ENCODE data around the gene CTH. TPM values are rescaled to one million over a fixed set of nuclear protein-coding genes. Genes with fewer than 3 reads are reported as not detected.
"Not testable (repeated sequence)": the region's sequence is repeated elsewhere in the genome, so short reads cannot be mapped to it uniquely, and the experiment has no call there.

The CTH gene
- total RNA-seq, 4 donors from 2014 or later: 14.7 to 22.2 (median 15.4) TPM

DNA sequence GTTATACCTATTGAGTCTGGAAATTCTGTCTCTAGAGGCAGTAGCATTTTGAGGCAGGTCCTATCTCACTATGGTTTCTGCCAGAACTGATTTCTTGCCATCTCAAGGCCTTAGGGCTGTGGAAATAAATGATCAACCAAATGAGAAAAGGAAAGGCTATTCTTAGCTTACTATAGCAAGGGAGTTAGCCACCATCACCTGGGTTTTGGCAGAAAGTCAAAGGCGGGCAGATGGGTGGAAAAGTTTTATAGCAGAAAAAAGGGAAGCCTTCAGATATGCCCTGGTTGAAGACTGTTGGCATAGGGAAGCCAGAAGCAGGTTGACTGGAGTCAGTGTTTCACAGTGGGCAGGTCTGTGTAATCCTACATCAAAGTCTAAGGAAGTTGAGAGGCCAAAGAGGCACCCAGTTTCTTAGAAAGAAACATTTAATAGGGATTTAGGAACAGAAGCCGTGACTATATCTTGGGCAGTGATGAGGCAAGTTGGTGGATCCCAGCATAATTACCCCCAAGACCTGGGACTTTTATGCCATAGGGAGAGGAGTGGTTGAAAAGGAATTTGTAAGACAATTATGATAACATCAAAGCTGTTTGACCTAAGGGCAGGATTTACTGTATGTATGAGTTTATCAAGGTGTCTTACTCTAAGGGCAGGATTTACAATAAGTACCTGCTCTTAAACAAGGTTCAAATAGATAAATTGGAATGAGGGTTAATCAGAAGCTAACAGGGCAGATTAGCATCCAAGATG lies 29.7 kb downstream of the CTH start:
- TF ChIP-seq CTCF (IDR thresholded peaks at IDR 0.05): no peak
- TF ChIP-seq POLR2A (IDR thresholded peaks at IDR 0.05): no peak
- intact Hi-C loops (cut with DNase I): no loop called here
- no peaks in the 10 kb centered on the region for H3K36me3 ChIP-seq
- no peaks in the 10 kb centered on the region for H3K9me3 ChIP-seq
- no peak for DNase-seq
- peaks cover 26 to 33% of the 10 kb centered on the region in 2 donors for H3K4me1 ChIP-seq
- WGBS, 2 donors: 98 to 99% methylated on average over 2 of the region's 2 CpGs
- peak overlapping the region in 1 of 3 donors; percentile 69 for H3K27ac ChIP-seq
- H3K27me3 ChIP-seq: no peaks in the 10 kb centered on the region
- no peak overlapping the region for H3K4me3 ChIP-seq (replicated peaks in 1 of 3)

DNA sequence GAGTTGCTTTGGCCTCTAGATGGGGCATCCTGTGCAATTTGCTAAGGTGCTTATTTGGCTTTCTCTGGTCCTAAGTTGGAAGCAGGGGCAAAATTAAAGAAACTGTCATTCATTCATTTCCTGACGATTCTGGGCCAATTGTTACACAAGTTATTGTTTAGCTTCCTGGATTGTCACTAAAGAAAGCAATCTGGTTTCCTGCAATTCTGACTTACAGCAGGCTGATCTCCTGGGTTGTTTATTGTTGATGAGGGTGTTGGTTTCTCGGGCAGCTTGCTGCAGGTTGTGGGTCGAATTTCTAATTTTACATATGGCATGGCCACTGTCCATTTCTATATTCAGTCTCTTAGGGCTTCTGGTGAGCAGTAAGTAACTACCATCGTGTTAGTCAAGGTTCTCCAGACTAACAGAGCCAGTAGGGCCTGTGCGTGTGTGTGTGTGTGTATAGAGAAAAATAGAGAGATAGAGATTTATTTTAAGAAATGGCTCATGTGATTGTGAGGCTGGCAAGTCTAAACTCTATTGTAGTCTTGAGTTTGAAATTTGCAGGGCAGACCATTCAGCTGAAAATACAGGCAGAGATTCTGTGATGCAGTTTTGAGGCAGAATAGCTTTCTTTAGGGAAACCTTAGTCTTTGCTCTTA lies 30.4 kb downstream of the CTH start:
- TF ChIP-seq POLR2A (IDR thresholded peaks at IDR 0.05): no peak
- TF ChIP-seq CTCF (IDR thresholded peaks at IDR 0.05): no peak
- peak overlapping the region; percentile 36 to 69 (median 37) for H3K27ac ChIP-seq
- H3K27me3 ChIP-seq: no peaks in the 10 kb centered on the region
- DNase-seq: no peak
- H3K4me1 ChIP-seq: peaks cover 26 to 33% of the 10 kb centered on the region in 2 donors
- H3K9me3 ChIP-seq: no peaks in the 10 kb centered on the region
- no peak overlapping the region for H3K4me3 ChIP-seq (replicated peaks in 1 of 3)
- no peaks in the 10 kb centered on the region for H3K36me3 ChIP-seq
- intact Hi-C loops (cut with DNase I): no loop called here
- 68 to 75% methylated on average over 5 of the region's 5 CpGs for WGBS, 2 donors

- Histone ChIP-seq H3K36me3 (no peaks in the 10 kb centered on the region), H3K4me1 (peaks cover 26 to 33% of the 10 kb centered on the region in 2 donors), H3K4me3 (replicated peaks in 1 of 3) (no peak overlapping the region), H3K9me3 (no peaks in the 10 kb centered on the region), H3K27ac (peak overlapping the region; percentile 37 to 69 (median 45)), H3K27me3 (no peaks in the 10 kb centered on the region)
- no peak for DNase-seq
- intact Hi-C loops (cut with DNase I): no loop called here
- 55% methylated on average over 2 of the region's 2 CpGs for WGBS, 2 donors
- TF ChIP-seq POLR2A (IDR thresholded peaks at IDR 0.05) (peak in 1 of 2 donors; percentile 26), CTCF (IDR thresholded peaks at IDR 0.05) (no peak)
Observed at GRCh38 chr1:70442490-70442889, 31.4 kb downstream of the CTH start.

- H3K27ac ChIP-seq: peak overlapping the region; percentile 37 to 60 (median 45)
- no peaks in the 10 kb centered on the region for H3K27me3 ChIP-seq
- H3K4me3 ChIP-seq (replicated peaks in 1 of 3): no peak overlapping the region
- H3K4me1 ChIP-seq: peaks cover 26 to 33% of the 10 kb centered on the region in 2 donors
- no peaks in the 10 kb centered on the region for H3K9me3 ChIP-seq
- WGBS, 2 donors: 78 to 89% methylated on average over 1 of the region's 1 CpG
- intact Hi-C loops (cut with DNase I): no loop called here
- TF ChIP-seq POLR2A (IDR thresholded peaks at IDR 0.05) (no peak), CTCF (IDR thresholded peaks at IDR 0.05) (no peak)
- no peaks in the 10 kb centered on the region for H3K36me3 ChIP-seq
- DNase-seq: no peak
Observed at GRCh38 chr1:70443739-70444138, 32.7 kb downstream of the CTH start.

DNA sequence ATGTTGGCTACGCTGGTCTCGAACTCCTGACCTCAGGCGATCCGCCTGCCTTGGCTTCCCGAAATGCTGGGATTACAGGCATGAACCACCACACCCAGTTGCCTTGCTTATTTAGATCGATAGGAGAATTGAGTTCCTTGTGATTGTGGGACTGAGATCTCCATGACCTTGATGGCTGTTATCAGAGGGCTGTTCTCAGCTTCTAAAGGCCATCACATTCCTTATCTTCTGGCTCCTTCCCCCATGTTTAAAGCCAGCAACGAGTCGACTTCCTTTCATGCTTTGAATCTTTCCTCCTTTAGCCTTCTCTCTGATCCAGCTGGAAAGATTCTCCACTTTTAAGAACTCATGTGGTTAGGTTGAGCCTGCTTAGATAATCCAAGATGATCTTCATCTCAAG lies 38.0 kb downstream of the CTH start:
- Histone ChIP-seq H3K27ac (no peak overlapping the region), H3K4me1 (peaks cover 3 to 4% of the 10 kb centered on the region in 2 donors), H3K27me3 (no peaks in the 10 kb centered on the region), H3K36me3 (no peaks in the 10 kb centered on the region), H3K9me3 (no peaks in the 10 kb centered on the region), H3K4me3 (replicated peaks in 1 of 3) (no peak overlapping the region)
- 94 to 95% methylated on average over 8 of the region's 8 CpGs for WGBS, 2 donors
- no peak for TF ChIP-seq POLR2A (IDR thresholded peaks at IDR 0.05)
- no peak for TF ChIP-seq CTCF (IDR thresholded peaks at IDR 0.05)
- intact Hi-C loops (cut with DNase I): no loop called here
- DNase-seq: no peak

- intact Hi-C loops (cut with DNase I); H3K27ac ChIP-seq; H3K4me1 ChIP-seq; H3K9me3 ChIP-seq; H3K4me3 ChIP-seq (replicated peaks in 1 of 3); H3K36me3 ChIP-seq; DNase-seq; H3K27me3 ChIP-seq: not testable (repeated sequence)
- 79 to 93% methylated on average over 3 of the region's 3 CpGs for WGBS, 2 donors
Observed at GRCh38 chr1:70452164-70452939, 41.3 kb downstream of the CTH start.
